IPS DF 19.7 (cell line): ENCODE measurements around the gene ZNRD2.
"Not testable (repeated sequence)": the region's sequence is repeated elsewhere in the genome, so short reads cannot be mapped to it uniquely, and the experiment has no call there.

Source experiments
- DNase-seq: peaks from one replicate; pipeline ENCODE4 v3.0.0-alpha.2; 2013; ENCODE audit warnings: low read depth, low spot score

Gene ZNRD2, protein sequence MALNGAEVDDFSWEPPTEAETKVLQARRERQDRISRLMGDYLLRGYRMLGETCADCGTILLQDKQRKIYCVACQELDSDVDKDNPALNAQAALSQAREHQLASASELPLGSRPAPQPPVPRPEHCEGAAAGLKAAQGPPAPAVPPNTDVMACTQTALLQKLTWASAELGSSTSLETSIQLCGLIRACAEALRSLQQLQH

DNA sequence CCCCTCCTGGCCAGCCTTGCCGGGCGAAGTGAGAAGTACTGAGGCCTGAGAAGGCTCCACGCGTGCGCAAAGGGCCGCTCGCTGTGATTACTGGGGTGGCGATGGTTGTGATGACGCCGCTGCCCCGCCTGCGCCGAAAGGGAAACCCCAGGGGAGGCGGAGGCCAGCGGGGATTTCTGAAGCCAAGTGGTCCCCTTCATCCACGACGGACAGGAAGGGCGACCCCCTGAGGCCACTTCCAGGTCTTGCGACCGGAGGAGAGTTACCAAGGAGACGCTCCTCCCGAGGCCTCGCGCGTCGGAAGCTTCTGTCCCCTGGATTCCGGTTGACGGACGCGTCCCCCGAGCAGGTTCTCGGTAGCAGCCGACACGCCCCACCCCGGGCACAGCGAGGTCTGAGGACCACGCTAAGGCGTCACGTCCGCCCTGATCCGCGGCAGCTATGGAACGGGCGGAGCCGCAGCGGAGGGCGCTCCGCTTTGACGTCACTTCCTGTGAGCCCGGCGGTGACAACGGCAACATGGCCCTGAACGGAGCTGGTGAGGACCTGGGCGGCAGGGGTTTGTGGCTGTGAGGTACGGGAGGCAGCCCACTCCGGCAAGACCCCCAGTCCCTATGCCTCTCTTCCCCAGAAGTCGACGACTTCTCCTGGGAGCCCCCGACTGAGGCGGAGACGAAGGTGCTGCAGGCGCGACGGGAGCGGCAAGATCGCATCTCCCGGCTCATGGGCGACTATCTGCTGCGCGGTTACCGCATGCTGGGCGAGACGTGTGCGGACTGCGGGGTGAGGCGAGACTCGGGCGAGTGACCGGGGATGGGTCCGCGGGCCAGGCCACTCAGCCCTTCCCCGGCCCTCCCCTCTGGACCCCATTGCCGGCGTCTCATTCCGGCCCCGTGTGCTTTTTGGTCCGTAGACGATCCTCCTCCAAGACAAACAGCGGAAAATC lies at the start of gene ZNRD2:
Gene ZNRD2, plus strand, starts transcription at position 505 of the 946 bp plus-strand sequence. Its CDS starts 15 bp downstream, at position 520.
- peak; percentile 96 for DNase-seq

DNA sequence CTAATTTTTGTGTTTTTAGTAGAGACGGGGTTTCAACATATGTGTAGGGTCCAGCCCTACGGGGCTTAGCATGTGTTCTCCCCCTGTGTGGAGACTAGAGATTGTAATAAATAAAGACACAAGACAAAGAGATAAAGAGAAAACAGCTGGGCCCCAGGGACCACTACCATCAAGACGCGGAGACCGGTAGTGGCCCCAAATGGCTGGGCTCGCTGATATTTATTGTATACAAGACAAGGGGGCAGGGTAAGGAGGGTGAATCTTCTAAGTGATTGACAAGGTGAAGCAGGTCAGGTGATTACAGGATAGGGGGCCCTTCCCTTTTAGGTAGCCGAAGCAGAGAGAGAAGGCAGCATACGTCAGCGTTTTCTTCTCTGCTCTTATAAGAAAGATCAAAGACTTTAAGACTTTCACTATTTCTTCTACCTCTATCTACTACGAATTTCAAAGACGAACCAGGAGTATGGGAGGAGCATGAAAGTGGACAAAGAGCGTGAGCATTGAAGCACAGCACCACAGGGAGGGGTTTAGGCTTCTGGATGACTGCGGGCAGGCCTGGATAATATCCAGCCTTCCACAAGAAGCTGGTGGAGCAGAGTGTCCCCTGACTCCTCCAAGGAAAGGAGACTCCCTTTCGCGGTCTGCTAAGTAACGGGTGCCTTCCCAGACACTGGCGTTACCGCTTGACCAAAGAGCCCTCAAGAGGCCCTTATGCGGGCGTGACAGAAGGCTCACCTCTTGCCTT lies 48.3 kb upstream of the ZNRD2 start:
- DNase-seq: not testable (repeated sequence)

DNA sequence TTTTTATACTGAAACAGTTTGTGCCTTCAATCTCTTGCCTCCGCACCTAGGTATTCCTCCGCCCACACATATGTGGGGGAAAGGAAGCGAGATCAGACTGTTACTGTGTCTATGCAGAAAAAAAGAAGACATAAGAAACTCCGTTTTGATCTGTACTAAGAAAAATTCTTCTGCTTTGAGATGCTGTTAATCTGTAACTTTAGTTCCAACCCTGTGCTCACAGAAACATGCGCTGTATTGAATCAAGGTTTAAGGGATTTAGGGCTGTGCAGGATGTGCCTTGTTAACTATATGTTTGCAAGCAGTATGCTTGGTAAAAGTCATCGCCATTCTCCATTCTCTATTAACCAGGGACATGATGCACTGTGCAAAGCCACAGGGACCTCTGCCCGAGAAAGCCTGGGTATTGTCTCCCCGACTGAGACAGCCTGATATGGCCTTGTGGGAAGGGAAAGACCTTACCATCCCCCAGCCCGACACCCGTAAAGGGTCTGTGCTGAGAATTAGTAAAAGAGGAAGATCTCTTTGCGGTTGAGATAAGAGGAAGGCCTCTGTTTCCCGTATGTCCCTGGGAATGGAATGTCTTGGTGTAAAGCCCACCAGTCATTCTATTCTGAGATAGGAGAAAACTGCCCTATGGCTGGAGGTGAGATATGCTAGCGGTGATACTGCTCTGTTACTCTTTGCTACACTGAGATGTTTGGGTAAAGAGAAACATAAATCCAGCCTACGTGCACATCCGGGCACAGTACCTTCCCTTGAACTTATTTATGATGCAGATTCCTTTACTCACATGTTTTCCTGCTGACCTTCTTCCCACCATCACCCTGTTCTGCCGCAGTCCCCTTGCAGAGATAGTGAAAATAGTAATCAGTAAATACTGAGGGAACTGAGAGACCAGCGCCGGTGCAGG lies 47.3 kb upstream of the ZNRD2 start:
- not testable (repeated sequence) for DNase-seq

DNA sequence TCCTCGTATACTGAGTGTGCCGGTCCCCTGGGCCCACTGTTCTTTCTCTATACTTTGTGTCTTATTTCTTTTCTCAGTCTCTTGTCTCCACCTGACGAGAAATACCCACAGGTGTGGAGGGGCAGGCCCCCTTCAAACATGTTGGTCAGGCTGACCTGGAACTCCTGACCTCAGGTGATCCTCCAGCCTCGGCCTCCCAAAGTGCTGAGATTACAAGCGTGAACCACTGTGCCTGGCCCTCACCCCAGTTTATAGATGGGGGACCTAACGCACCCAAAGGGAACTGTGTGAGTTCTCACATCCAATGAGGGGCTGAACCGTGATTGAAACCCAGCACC lies 46.7 kb upstream of the ZNRD2 start:
- DNase-seq: not testable (repeated sequence)

DNA sequence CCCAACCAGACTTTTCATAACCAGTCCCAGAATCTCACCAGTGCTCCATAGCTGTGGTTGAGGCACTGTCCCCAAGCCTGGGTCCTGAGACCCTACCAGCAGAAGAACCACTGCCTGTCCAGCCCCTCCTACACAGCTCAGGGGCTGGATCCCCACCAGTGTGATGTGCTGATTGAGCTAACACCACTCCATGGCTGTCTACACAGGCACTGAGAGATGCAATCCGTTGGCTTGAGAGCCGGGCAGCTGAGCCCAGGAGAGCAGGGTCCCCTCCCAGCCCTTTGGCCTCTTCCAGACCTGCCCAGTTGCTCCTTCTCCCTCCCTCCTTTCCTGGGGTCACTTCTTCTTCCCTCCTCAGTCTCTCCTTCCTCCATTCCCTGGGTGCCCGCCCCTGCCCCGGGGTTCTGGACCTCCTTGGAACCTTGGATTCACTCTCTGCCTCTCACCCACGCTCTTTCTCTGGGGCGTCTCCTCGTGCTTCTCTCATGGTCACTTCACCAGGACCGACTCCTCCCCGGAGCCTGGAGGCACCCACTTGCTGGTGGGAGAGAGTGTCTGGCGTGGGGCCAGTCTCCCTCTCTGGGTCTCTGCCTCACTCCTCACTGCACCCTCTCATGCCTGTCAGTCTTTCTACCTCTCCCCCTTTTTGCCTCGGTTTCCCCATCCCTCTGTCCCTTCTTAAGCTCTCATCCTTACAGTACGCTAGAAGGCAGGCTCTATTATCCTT lies 46.1 kb upstream of the ZNRD2 start:
- DNase-seq: no peak

DNA sequence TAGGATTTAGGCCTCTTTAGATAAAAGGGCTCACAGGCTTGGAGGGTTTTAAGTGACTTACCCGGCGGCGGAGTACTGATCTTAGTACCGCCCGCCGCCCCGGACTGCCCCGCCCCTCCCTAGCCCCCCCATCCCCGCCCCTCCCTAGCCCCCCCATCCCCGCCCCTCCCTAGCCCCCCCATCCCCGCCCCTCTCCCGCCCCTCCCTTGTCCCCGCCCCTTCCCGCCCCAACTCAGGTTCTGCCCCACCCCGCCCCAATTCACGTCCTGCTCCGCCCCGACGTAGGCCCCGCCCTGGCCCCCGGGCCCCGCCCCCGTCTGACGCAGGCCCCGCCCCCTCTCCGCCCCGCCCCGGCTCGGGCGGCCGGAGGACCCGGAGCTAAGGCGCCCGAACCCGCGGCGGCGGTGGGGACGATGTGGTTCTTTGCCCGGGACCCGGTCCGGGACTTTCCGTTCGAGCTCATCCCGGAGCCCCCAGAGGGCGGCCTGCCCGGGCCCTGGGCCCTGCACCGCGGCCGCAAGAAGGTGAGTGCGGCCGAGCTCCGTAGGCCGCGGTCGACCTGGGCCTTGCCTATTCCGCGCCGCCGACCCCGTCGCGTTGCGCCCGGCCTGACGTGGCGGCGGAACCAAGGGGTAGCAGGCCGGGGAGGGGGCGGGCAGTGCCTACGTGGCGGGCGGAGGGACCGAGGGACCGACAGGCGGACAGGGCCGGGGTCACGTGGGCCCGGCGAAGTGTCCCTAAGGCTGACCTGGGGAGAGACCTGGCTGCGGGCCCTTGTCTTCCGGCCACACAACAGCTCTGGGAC lies 45.3 kb upstream of the ZNRD2 start, which contains the start of gene SCYL1:
Gene SCYL1, plus strand, starts transcription at position 343 of the 805 bp plus-strand sequence. Its CDS starts 71 bp downstream, at position 414.
- DNase-seq: no peak

DNA sequence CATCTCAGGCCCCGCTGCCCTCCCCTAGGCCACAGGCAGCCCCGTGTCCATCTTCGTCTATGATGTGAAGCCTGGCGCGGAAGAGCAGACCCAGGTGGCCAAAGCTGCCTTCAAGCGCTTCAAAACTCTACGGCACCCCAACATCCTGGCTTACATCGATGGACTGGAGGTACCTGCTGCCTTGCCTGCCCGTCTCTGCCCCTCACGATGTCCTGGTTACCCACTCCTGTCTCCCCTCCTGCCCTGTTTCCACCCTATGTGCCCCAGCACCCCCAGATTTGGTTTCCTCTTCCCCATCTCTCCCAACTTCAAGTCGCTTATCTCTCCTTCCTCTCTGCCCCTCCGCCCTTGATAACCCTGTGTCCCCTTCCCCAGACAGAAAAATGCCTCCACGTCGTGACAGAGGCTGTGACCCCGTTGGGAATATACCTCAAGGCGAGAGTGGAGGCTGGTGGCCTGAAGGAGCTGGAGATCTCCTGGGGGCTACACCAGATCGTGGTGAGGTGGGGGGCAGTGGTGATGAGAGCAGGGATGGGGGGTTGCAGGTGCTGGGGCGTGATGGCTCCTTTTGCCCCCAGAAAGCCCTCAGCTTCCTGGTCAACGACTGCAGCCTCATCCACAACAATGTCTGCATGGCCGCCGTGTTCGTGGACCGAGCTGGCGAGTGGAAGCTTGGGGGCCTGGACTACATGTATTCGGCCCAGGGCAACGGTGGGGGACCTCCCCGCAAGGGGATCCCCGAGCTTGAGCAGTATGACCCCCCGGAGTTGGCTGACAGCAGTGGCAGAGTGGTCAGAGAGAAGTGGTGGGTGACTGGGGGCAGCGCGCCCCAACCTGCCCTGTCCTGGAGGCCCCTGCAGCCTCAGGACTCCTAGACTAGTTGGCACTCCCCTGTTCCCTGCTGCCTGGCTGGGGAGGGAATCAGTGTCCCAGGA lies 44.5 kb upstream of the ZNRD2 start:
- no peak for DNase-seq

DNA sequence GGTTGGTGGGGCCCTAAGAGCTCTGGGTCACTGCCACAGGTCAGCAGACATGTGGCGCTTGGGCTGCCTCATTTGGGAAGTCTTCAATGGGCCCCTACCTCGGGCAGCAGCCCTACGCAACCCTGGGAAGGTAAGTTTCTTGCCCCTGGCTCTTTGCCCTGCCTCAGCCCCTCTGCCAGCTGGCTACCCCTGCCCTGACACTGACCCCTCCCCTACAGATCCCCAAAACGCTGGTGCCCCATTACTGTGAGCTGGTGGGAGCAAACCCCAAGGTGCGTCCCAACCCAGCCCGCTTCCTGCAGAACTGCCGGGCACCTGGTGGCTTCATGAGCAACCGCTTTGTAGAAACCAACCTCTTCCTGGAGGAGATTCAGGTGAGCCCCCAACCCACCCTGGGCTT lies 43.5 kb upstream of the ZNRD2 start:
- DNase-seq: no peak

DNA sequence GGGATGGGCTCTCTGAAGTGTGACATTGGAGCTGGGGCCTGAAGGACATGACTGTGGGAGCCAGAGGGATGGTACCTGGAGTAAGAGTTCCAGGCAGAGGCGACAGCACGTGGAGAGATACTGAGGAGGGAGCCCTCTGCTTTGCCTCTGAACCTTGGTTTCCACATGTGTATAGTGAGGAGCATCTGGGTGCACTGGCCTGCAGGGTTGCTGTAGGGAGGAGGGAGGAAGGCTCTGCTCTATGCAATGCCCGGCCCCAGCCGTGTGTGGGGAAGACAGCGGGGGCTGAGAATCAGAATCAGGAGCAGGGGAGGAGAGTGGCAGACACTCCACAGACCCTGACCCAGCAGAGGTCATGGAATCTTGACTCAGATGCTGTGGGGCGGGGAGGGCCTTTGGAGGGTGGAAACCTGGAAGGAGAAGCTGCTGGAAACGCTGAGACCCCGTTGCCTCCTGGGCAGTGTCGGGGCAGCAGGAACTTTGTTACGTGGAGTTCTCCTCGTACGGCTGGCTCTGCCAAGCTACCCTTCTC lies 41.4 kb upstream of the ZNRD2 start:
- DNase-seq: no peak

DNA sequence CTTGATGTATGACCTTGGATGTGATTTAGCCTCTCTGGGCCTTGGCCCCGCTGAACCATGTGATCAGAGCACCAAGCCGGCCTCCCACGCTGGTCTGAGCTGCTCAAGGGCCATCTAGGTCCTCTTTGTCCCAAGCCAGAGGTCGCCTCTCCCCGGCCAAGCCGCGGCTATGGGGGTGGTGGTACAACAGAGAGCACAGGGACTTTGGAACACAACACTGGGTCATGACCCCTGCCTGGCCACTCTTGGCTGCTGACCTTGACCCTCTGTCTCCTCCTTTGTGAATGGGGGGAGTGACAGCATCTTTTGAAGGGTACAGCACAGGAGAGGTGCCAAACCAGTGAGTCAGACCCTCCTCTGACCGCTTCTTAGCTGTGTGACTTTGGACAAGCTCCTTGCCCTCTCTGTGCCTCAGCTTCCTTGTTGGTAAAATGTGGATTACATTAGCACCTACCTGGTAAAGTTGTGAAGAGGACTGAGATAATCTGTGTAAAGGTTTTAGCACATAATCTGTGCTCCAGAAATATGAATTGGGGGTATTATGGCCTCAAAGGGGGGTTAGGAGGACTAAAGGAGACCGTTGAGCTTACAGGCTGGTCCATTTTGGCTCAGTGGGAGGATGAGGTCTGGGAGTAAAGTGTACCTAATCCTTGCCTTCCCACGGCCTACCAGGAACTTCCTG lies 40.7 kb upstream of the ZNRD2 start:
- DNase-seq: no peak

DNA sequence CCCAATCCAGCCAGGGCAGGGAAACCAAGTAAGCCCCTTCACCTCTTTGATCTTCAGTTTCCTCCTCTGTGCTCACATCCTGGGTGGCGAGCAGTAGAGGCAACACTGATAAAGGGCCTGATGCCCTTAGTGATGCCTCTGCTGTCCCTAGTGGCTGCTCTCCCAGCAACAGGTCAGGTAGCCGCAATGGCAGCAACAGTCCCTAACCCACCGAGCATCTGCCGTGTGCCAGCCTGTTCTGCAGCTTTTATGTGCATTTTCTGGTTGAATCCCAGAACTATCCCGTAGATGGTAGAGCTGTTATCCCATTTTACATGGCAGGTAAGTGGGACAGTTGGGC lies 40.1 kb upstream of the ZNRD2 start:
- no peak for DNase-seq

DNA sequence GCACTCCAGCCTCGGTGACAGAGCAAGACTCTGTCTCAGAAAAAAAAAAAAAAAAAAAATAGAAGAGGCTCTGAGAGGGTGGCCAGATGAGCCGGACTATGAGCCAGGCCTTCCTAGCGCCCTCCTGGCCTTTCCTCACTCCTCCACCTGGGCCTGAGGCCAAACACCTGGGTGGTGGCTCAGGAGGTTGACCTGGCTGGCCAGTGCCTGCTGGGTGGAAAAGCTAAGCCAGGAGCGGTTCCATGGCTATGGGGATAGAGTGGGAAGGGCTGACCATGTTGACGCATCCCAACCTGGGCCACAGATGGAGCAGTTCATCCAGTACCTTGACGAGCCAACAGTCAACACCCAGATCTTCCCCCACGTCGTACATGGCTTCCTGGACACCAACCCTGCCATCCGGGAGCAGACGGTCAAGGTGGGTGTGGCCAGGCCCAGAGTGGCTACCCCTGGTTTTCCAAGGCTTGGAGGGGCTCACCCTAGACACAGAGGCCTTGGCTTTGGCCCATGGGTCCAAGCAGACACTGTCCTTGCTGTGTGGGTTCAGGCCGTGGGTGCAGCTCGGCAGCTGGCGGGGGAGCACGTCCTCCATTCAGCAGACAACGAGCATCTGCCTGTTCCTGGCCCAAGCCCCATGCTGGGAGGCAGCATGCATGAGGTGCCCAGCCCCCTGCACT lies 37.8 kb upstream of the ZNRD2 start:
- DNase-seq: no peak

DNA sequence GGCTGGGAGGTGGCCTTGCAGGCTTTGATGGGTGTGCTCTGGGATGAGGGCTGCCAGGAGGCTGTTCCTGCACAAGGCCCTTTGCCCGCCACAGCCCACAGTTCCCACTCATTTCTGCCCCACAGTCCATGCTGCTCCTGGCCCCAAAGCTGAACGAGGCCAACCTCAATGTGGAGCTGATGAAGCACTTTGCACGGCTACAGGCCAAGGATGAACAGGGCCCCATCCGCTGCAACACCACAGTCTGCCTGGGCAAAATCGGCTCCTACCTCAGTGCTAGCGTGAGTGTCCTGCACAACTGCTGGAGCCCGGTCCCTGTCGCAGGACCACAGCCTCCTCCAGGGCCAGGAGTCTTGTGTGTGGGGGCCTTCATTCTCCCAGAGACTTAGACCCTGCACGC lies 35.2 kb upstream of the ZNRD2 start:
- no peak for DNase-seq

DNA sequence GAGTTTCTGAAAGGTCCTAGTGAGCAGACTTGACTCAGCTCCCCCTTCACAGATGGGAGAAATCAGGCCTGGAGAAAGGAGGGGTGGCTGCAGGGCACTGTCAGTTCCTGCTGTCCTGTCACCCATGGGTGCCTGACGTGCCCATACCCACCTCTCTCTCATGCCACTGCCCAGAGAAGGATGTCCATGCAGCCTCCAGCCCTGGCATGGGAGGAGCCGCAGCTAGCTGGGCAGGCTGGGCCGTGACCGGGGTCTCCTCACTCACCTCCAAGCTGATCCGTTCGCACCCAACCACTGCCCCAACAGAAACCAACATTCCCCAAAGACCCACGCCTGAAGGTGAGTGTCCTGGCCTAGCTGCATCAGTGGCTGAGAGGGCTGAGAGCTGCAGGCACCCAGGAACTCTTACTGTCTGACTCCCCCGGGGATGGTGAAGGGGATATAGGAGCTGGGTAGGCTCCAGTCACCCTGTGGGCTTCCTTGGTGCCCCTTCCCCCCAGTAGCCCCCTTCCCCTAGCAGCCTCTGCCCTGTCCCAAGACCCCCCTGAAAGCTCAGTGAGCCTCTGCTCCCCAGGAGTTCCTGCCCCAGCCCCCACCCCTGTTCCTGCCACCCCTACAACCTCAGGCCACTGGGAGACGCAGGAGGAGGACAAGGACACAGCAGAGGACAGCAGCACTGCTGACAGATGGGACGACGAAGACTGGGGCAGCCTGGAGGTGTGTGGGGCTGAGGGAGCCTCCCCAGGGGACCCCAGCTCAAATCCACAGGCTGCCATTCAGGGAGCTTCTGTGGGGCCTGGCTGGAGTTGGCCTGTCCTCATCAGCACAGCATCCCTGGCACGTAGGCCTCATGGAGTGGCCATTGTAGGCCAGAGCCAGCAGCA lies 33.6 kb upstream of the ZNRD2 start:
- no peak for DNase-seq

DNA sequence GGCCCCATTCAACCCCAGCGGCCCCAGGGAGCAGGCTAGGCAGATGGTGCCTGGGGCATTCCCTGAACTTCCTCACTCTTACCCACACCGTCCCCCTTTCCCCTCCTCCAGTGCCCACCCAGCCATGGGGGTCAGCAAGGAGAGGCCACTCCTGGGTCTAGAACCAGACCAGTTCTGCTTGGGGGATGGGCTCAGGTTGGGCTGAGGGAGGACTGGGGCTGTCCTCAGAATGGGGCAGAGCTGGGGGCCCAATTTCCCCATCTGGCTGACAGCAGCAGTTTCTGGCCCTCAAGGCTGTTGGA lies 33.0 kb upstream of the ZNRD2 start:
- no peak for DNase-seq

DNA sequence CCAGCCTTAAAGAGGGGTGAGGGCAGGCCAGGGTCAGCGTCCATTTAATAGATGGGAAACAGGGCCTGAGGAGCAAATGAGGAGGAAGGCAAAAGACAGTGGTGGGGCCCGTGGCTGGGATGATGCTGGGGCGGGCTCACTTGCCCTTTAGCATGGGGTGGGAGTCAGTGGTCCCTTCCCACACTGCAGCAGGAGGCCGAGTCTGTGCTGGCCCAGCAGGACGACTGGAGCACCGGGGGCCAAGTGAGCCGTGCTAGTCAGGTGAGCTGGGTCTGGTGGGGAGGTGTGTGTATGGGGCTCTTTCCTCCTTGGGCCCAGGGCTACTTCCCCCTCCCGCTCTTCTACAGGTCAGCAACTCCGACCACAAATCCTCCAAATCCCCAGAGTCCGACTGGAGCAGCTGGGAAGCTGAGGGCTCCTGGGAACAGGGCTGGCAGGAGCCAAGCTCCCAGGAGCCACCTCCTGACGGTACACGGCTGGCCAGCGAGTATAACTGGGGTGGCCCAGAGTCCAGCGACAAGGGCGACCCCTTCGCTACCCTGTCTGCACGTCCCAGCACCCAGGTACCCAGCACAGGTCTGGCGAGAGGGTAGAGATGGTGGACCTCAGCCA lies 32.6 kb upstream of the ZNRD2 start:
- no peak for DNase-seq
